Stimulated activated CD4-positive, alpha-beta T cell treated with anti-CD3 and anti-CD28 coated beads, Interleukin-4, amount 100 ng/mL, for 48 hours (primary cell): ENCODE data around the gene CR2.
"Not testable (repeated sequence)": the region's sequence is repeated elsewhere in the genome, so short reads cannot be mapped to it uniquely, and the experiment has no call there.

Experiments
- DNase-seq, 2 donors: peaks; one replicate each; pipeline ENCODE4 v3.0.0-alpha.2; 2020; ENCODE audit warnings: low read depth in 2 of 2

Gene CR2

DNA sequence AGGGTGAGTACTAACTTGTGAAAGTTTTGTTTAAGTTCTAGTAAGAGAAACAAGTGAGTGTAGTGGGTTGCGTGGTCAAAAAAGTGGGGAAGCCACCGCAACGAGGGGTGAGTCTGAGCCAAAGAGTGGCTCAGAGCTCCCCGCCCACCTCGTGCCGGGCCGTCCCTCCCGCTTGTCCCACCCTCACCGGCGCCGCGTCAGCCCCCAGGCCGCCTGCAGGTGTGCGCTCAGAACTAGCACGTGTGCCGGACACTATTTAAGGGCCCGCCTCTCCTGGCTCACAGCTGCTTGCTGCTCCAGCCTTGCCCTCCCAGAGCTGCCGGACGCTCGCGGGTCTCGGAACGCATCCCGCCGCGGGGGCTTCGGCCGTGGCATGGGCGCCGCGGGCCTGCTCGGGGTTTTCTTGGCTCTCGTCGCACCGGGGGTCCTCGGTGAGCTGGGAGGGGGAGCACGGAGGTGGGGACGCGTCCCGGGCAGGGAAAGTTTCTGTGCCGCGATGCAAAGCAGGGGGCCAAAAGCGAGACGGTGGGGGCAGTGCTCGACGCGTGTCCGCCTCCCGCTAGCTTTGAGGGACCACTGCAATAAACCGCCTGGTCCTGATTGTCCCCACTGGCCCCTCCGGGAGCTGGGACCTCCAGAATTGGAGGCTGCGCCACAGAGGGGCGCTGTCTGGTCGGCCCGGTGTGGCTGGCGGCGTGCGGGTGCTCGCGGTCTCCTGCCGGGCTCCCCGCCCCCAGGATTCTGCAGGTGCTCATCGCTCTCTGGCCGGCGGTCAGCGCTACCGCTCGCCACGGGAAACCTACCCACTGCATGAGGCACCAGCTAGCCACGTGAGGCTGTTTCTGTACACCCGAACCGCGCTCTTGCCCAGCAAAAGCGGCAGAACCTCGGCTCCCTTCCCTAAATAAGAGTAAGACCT, at the start of gene CR2:
Gene CR2 (plus strand): TSS at position 283 of the 919 bp plus-strand sequence. CDS start 91 bp downstream, at position 374.
- DNase-seq: peak; percentile 41 to 42

DNA sequence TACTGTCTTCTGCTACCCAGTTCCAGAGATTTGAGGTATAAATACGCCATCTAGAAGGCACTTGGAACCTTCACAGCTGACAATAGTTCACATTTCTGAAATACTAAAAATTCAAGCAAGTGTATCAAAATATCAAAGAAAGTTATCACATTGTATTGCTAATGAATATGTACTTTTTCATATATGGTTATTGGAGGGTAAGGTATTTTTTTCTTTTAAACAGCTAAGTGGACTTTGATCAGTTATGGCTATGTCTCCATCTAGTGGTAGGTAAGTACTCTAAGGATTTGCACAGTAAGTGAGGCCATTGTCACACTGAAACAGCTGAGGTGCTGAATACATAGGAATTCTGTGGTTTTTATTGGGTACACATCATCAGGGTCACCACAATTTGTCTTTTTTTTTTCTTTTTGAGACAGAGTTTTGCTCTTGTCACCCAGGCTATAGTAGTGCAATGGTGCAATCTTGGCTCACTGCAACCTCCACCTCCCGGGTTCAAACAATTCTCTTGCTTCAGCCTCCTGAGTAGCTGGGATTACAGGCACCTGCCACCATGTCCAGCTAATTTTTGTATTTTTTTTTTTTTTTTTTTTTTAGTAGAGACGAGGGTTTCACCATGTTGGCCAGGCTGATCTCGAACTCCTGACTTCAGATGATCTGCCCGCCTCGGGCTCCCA, 49.1 kb upstream of the CR2 start:
- no peak for DNase-seq

GRCh38 chr1:207405814-207406213, 48.3 kb upstream of the CR2 start:
- DNase-seq: no peak

- no peak for DNase-seq
Measured at GRCh38 chr1:207407655-207408260, 46.4 kb upstream of the CR2 start.

GRCh38 chr1:207412845-207413244, 41.3 kb upstream of the CR2 start:
- no peak for DNase-seq

GRCh38 chr1:207414606-207415108, 39.5 kb upstream of the CR2 start:
- peak in 1 of 2 donors; percentile 46 for DNase-seq

DNA sequence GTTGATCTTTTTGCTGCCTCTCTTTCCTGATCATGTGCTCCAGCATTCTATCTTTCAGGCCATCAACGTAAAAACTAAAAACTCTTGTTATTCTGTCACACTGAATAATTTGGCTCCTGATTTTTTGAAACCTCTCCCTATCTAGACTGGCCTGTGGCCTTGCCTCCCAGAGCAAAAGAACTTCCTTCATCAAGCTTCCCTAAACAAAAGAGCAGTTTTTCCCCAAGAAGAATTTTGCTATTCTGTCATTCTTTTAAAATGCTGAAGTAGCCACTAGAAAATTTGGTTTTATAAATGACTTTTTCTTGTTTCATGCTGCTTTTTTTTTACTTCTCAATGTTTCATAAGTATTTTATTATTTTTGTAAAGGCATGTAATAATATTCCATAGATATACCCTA, 37.1 kb upstream of the CR2 start:
- DNase-seq: no peak

- DNase-seq: no peak
Measured at GRCh38 chr1:207418351-207418750, 35.8 kb upstream of the CR2 start.

DNA sequence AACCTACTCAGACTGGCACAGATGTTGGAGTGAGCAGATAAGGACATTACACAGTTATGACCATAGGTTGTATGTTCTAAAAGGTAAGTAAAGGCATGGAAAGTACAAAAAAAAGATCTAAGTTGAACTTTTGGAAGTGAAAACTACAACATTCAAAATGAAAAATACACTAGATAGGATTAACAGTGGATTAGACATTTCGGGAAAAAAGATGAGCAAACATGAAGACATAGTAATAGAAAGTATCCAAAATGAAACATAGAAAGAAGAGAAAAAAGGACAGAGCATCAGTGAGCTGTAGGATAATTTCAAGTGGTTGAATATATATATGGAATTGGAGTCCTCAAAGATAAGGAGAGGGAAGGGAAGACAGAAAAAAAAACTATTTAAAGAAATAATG, 34.0 kb upstream of the CR2 start:
- no peak for DNase-seq

- no peak for DNase-seq
Measured at GRCh38 chr1:207421078-207421477, 33.0 kb upstream of the CR2 start.

- no peak for DNase-seq
Measured at GRCh38 chr1:207423560-207424292, 30.4 kb upstream of the CR2 start.

DNA sequence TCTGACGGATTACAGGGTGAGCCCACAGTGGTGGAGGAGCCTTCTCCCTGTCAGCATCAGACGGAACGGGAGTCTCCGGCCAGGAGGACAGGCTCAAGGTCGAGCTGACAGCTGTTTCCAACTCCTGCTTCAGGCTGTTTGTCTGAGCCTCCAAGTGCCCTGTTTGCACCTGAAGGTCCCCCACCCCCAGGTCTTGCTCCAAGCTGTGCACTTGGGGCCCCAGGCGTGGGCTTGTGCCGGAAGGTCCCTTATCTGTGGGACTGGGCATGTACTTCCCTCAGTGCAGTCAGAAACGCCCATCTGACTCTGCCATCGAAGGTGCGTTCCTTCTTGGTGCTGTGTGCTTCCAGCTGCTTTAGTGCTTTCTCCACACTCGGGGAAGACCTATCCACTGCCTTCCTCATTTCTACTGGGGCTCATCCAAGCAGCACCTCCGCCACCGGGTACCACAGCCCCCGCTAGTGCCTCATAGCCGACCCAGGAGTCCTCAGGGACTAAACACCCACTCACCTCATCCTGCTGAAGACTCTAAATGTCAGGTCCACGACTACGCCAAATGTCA, 29.5 kb upstream of the CR2 start:
- no peak for DNase-seq

GRCh38 chr1:207427832-207428585, 26.1 kb upstream of the CR2 start:
- no peak for DNase-seq

- no peak for DNase-seq
Measured at GRCh38 chr1:207428783-207429182, 25.3 kb upstream of the CR2 start.

- no peak for DNase-seq
Measured at GRCh38 chr1:207429963-207430362, 24.2 kb upstream of the CR2 start.

DNA sequence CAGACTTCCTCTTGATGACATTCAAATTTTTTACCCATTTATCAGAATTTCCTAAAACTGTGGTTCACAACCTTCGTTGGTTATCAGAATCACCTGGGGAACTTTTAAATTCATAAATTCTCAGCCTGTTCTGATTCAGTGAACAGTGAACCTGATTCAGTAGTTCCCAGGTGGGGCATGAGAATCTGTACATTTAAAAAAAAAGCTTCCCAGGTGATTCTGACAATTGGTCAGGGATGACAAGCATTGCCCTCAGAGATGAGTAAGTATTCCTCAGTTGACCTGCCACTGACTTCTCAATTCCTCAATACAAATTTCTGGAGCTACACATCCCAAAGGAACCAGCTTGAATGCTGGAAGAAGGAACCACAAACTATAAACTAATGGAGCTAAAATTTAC, 23.5 kb upstream of the CR2 start:
- DNase-seq: no peak

DNA sequence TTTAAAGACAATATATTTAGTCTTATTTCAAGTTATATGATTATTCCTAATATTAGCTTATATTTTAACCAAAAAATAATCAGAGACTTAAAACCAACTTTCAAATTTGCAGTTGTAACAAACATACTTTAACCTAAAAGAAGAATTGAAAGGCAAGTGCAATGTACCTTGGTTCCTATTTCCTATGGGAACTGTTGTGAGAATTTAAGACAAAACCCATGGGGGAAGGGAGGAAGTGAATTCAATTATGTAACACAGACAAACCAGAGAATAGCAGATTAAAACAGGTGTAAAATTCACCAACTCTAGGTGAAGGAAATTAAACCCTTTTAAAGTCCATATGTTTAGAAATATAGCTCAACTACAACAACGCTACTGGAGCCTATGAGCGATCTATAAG, 22.6 kb upstream of the CR2 start:
- DNase-seq: no peak

- DNase-seq: no peak
Measured at GRCh38 chr1:207433435-207433834, 20.7 kb upstream of the CR2 start.

DNA sequence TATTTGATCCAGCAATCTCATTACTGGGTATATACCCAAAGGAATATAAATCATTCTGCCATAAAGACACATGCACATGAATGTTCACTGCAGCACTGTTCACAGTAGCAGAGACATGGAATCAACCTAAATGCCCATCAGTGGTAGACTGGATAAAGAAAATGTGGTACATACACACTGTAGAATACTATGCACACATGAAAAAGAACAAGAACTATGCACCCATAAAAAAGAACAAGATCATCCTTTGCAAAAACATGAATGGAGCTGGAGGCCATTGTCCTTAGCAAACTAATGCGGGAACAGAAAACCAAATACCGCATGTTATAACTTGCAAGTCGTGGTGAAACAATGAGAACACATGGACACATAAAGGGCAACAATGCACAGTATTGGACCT, 17.4 kb upstream of the CR2 start:
- not testable (repeated sequence) for DNase-seq

GRCh38 chr1:207440626-207441025, 13.5 kb upstream of the CR2 start:
- no peak for DNase-seq
